ENCODE results near the gene TRABD2B.

DNA sequence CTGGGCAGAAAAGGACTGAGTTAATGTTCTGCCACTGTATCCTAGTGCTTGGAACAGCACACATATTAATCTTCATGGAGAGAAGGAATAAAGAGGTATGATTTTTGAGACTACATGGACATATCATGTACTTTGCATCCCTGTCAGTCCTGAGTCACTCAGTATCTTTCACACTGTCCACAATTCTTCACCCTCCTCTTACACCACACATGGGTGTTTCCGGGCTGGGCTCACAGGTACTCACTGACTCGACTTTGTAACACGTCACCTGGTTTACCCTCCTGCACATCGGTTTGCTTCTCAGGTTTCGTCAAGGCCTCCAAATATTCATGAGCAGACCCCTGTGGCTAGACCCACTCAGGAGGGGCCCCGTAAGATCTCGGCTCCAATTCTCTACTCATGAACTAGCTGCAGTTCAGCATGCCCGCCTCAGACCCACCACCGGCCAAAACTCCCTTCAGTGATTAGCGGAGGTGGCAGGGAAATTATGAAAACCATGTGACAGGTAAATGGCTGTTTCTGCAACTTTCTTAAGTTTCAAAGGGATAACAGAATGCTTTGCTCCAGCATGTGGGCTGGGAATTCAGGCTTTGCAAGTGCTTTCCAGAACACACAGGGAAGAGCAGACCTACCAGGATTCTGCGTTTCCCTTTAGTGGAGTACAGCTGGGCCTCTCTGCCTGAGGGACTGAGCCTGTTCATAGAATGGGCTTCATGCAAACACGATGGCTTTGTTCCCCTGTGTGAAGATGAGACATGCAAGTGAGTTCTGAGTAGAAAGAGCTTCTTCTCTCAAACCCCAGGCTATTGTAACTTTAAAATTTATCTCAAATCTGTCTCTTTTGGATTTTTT, 31.3 kb upstream of the TRABD2B start:
- TF ChIP-seq EZH2phosphoT487 (conservative IDR thresholded peaks at IDR 0.05; ENCODE audit: low read length) = no peak
- TF ChIP-seq CTCF (IDR thresholded peaks at IDR 0.05; ENCODE audit: insufficient read depth, low read length, poor library complexity, severe bottlenecking) = no peak
